ENCODE data around the gene NID1.
A peak's percentile ranks its signal among the peaks of the same experiment; 100 is the strongest.

The NID1 gene, protein sequence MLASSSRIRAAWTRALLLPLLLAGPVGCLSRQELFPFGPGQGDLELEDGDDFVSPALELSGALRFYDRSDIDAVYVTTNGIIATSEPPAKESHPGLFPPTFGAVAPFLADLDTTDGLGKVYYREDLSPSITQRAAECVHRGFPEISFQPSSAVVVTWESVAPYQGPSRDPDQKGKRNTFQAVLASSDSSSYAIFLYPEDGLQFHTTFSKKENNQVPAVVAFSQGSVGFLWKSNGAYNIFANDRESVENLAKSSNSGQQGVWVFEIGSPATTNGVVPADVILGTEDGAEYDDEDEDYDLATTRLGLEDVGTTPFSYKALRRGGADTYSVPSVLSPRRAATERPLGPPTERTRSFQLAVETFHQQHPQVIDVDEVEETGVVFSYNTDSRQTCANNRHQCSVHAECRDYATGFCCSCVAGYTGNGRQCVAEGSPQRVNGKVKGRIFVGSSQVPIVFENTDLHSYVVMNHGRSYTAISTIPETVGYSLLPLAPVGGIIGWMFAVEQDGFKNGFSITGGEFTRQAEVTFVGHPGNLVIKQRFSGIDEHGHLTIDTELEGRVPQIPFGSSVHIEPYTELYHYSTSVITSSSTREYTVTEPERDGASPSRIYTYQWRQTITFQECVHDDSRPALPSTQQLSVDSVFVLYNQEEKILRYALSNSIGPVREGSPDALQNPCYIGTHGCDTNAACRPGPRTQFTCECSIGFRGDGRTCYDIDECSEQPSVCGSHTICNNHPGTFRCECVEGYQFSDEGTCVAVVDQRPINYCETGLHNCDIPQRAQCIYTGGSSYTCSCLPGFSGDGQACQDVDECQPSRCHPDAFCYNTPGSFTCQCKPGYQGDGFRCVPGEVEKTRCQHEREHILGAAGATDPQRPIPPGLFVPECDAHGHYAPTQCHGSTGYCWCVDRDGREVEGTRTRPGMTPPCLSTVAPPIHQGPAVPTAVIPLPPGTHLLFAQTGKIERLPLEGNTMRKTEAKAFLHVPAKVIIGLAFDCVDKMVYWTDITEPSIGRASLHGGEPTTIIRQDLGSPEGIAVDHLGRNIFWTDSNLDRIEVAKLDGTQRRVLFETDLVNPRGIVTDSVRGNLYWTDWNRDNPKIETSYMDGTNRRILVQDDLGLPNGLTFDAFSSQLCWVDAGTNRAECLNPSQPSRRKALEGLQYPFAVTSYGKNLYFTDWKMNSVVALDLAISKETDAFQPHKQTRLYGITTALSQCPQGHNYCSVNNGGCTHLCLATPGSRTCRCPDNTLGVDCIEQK

DNA sequence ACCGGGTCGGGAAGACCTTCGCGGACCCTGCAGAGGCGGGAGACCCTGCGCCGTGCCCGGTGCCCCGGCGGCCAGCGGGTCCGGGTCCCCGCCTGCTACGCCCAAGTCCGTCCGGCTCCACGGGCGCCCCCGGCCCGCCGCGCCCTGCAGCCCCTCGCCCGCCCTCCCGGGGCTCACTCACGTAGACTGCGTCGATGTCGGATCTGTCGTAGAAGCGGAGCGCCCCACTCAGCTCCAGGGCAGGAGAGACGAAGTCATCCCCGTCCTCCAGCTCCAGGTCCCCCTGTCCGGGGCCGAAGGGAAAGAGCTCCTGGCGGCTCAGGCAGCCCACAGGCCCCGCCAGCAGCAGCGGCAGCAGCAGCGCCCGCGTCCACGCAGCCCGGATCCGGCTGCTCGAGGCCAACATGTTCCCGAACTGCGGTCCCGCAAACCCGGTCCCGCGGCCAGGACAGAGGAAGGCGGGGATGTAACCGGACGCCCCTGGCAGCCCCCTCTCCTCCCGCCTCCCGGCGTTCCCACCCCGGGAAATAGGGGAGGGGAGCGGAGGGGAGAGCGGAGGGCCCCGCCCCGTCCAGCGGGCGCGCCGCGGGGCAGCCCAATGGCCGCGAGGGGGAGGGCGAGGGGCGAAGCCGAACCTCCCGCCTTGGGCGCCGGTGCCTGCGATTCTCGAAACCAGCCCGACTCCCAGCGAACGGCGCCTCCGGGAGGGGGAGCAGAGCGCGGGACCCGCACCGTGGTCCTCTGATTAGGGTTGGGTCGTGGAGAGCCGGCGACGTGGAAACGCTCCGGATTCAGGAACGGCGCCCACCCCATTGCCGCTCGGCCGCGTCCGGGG lies at the start of gene NID1:
TSS of gene NID1 (minus strand) at position 417 of the 835 bp plus-strand sequence. CDS start at position 406, 11 bp downstream.
- Mint-ChIP-seq H3K4me1 (peaks cover 11% of the 10 kb centered on the region), H3K36me3 (no peaks in the 10 kb centered on the region), H3K27me3 (peaks cover 9% of the 10 kb centered on the region), H3K9me3 (no peaks in the 10 kb centered on the region), H3K4me3 (peak within 1 kb of the TSS; percentile 67), H3K27ac (peak within 1 kb of the TSS; percentile 38)
- no peak for ATAC-seq (ENCODE audit: low read depth)
- DNase-seq (ENCODE audit: low spot score in 2 of 2), result peak in 1 of 2 donors; percentile 48

DNA sequence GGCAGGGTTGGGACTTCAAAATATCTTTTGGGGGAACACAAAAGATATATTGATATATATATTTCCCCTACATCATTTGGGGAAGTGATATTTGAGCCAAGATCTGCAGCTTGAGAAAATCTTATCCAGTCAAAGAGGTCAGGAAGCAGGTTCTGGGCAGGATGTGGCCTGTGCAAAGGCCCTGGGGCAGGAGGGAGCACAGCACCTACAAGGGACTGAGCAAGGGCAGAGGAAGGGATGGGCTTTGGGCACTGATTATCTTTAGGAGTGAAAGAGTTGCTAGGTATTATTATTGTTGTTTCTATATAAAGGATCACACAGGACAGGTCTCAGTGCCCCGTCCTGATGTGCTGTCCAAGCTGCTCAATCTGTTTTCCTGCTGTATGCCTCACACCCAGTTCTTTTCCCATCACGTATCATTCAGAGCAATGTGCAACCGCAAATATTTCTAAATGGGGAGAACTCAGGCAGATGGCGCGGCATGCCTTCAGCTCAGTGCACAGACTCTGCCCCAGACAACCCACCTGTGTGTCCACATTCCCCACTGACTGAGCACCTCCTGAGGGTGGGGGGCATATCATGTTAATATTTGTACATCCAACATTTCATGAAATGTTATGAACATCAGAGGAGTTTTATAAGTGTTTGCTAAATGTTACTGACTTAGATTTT lies 49.3 kb upstream of the NID1 start:
- H3K27ac Mint-ChIP-seq, result no peak overlapping the region
- ATAC-seq (ENCODE audit: low read depth), result no peak
- peaks cover 3% of the 10 kb centered on the region for H3K27me3 Mint-ChIP-seq
- H3K36me3 Mint-ChIP-seq, result no peaks in the 10 kb centered on the region
- H3K9me3 Mint-ChIP-seq, result no peaks in the 10 kb centered on the region
- H3K4me3 Mint-ChIP-seq, result no peak overlapping the region
- no peaks in the 10 kb centered on the region for H3K4me1 Mint-ChIP-seq
- no peak for DNase-seq (ENCODE audit: low spot score in 2 of 2)

DNA sequence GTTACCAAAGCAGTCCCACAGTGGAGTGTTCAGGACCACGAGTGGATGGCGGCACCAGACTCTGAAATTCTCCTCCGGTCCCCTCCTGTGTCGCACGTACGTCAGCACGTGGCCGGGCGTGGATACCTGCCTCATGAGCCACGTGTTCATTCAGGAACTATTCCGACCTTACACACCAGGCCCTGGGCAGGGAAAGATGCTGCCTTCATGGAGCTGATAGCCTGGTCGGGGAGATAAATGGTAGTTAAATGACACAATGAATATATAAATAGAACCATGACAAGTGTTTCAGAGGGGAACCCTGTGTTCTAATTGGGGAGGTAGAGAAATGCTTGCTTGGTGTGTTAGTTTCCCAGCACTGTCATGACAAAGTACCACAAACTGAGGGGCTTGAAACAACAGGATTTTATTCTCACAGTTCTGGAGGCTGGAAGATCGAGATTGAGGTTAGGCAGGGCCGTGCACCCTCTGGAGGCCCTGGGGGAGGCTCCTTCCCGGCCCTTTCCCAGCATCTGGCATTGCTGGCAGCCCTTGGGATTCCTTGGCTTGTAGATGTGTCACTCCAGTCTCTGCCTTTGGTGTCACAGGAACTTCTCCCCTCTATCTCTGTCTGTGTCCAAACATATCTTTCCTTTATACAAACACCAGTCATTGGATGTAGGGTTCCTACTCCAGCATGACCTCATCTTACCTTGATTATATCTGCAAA lies 48.6 kb upstream of the NID1 start:
- no peak for ATAC-seq (ENCODE audit: low read depth)
- H3K9me3 Mint-ChIP-seq, result no peaks in the 10 kb centered on the region

DNA sequence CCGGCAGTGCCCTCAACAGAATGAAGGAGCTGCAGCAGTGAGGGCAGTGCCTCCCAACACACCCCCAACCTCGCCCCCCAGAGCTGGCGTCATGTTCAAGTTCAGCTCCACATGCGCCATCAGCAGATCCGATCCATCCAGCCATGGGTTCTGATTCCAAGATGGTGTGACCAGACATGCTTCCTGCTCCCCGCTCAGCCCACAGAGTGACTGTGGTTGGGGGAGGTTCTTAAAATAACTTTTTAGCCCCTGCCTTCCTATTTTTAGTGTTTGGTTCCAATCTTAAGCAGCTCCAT lies 47.4 kb upstream of the NID1 start:
- Mint-ChIP-seq H3K27me3 (peaks cover 2% of the 10 kb centered on the region), H3K36me3 (no peaks in the 10 kb centered on the region), H3K4me1 (no peaks in the 10 kb centered on the region), H3K9me3 (no peaks in the 10 kb centered on the region), H3K27ac (no peak overlapping the region), H3K4me3 (no peak overlapping the region)
- ATAC-seq (ENCODE audit: low read depth), result no peak
- DNase-seq (ENCODE audit: low spot score in 2 of 2), result no peak

More for the DNA sequence above, 48.6 kb upstream of the NID1 start:
- no peak for DNase-seq (ENCODE audit: low spot score in 2 of 2)
- Mint-ChIP-seq H3K27ac (no peak overlapping the region), H3K27me3 (peaks cover 3% of the 10 kb centered on the region), H3K4me1 (no peaks in the 10 kb centered on the region), H3K36me3 (no peaks in the 10 kb centered on the region), H3K4me3 (no peak overlapping the region)

DNA sequence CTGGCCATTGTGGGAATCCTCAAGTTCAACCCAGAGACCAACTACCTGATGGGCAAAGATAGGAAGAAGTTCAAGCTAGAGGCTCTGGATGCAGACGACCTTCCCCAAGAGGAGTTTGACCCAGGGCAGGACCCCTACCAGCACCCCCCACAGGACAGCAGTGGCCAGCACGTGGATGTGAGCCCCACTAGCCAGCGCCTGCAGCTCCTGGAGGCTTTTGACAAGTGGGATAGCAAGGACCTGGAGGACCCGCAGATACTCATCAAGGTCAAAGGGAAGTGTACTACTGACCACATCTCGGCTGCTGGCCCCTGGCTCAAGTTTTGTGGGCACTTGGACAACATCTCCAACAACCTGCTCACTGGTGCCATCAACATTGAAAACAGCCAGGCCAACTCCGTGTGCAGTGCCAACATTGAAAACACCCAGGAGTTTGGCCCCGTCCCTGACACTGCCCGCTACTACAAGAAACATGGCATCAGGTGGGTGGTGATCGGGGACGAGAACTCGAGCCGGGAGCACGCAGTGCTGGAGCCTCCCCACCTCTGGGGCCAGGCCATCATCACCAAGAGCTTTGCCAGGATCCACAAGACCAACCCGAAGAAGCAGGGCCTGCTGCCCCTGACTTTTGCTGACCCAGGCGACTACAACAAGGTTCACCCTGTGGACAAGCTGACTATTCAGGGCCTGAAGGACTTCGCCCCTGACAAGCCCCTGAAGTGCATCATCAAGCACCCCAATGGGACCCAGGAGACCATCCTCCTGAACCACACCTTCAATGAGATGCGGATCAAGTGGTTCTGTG lies 46.8 kb upstream of the NID1 start:
- no peak for ATAC-seq (ENCODE audit: low read depth)
- Mint-ChIP-seq H3K36me3 (no peaks in the 10 kb centered on the region), H3K27ac (no peak overlapping the region), H3K27me3 (peaks cover 2% of the 10 kb centered on the region), H3K4me1 (no peaks in the 10 kb centered on the region), H3K9me3 (no peaks in the 10 kb centered on the region), H3K4me3 (no peak overlapping the region)
- DNase-seq (ENCODE audit: low spot score in 2 of 2), result no peak

DNA sequence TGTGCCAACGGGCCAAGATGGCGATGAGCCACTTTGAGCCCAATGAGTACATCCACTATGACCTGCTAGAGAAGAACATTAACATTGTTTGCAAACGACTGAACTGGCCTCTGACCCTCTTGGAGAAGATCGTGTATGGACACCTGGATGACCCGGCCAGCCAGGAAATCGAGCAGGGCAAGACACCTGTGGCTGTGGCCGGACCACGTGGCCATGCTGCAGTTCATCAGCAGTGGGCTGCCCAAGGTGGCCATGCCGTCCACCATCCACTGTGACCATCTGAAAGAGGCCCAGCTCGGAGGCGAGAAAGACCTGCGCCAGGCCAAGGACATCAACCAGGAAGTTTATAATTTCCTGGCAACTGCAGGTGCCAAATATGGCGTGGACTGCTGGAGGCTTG lies 45.2 kb upstream of the NID1 start:
- DNase-seq (ENCODE audit: low spot score in 2 of 2) (no peak), ATAC-seq (ENCODE audit: low read depth) (no peak)
- Mint-ChIP-seq H3K4me1 (no peaks in the 10 kb centered on the region), H3K9me3 (no peaks in the 10 kb centered on the region), H3K36me3 (no peaks in the 10 kb centered on the region), H3K4me3 (no peak overlapping the region), H3K27ac (no peak overlapping the region), H3K27me3 (peaks cover 2% of the 10 kb centered on the region)

DNA sequence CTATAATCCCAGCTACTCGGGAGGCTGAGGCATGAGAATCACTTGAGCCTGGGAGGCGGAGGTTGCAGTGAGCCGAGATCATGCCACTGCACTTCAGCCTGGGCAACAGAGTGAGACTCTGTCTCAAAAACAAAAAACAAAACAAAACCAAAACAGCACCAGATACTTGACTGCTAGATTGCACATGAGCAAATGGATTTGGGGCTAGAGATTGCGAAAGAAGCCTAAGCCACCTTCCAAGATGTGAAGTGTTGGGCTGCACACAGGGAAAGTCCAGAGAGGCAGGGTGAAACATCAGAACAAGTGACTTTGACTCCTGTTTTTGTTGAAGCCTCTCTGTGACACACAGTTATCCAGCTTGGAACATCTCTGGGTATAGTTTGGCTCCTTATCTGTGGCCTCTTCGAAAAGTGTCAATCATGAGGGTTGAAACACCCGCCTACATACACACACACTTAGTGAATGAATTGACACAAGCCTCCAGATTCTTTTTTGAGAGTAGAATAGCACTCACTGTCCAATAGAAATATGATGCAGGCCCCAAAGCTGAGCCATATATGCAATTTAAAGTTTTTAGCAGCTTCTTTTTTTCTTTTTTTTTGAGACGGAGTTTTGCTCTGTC lies 43.2 kb upstream of the NID1 start:
- ATAC-seq (ENCODE audit: low read depth) (no peak), DNase-seq (ENCODE audit: low spot score in 2 of 2) (no peak)
- no peak overlapping the region for H3K4me3 Mint-ChIP-seq
- H3K9me3 Mint-ChIP-seq, result no peaks in the 10 kb centered on the region
- H3K27me3 Mint-ChIP-seq, result peaks cover 2% of the 10 kb centered on the region
- H3K4me1 Mint-ChIP-seq, result peaks cover 2% of the 10 kb centered on the region
- no peaks in the 10 kb centered on the region for H3K36me3 Mint-ChIP-seq
- no peak overlapping the region for H3K27ac Mint-ChIP-seq

DNA sequence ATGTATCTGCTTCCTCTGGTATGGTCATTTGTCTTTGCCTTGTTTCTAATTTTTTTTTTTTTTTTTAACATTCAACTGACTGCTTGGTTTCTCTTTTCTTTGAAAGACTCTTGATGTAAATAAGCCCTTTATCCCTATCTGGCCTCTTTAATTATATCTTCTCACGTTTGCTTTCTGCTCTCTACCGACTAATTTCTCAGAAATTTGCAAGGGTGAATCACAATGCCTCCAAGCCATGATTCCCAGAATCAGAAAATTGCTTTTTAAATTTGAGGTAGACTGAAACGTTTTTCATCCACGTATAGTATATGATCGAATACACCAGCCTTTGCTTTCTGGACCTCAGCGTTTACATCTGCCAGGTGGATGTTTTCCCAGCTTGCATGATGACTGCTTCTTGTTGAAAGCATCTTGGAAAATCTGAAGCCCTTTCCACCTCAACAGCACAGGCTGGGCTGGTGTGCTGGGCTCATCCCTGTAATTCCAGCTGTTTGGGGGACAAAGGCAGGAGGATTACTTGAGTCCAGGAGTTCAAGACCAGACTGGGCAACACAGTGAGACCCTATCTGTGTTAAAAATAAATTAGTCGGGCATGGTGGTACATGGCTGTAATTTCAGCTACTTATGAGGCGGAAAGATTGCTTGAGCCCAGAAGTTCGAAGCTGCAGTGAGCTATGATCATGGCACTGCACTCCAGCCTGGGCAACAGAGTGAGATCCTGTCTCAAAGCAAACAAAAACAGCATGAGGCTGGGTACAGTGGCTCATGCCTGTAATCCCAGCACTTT lies 42.4 kb upstream of the NID1 start:
- Mint-ChIP-seq H3K9me3 (no peaks in the 10 kb centered on the region), H3K4me3 (no peak overlapping the region), H3K36me3 (no peaks in the 10 kb centered on the region), H3K27ac (no peak overlapping the region), H3K27me3 (peaks cover 2% of the 10 kb centered on the region), H3K4me1 (peaks cover 2% of the 10 kb centered on the region)
- ATAC-seq (ENCODE audit: low read depth), result no peak
- DNase-seq (ENCODE audit: low spot score in 2 of 2), result no peak

DNA sequence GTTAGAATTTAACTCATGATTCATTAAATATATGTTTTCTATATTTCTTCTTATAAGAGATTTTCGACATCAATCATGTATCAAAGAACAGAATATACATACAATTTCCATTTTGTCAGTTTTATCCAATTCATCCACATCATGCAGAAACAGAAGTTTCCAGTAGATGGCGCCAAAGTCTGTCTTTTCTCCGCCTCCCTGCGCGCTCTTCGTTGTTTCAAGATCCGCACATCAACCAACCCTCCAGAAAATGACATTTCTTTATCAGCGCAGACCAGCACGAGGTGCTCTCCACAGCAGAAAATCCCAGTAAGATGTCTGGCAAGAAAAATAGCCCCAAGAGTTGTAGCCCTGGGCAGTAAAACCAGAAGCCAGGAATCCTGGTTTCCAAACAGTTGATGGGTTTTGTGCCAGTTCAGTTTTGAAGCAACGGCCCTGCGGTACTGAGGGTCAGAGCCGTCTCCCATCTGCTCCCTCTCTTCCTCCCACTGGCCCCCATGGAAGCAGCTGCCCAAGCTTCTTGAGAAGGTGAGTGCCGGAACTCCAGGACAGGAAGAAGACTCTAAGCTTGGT lies 38.8 kb upstream of the NID1 start:
- Mint-ChIP-seq H3K27ac (no peak overlapping the region), H3K9me3 (no peaks in the 10 kb centered on the region), H3K36me3 (no peaks in the 10 kb centered on the region), H3K27me3 (peaks cover 4% of the 10 kb centered on the region), H3K4me3 (no peak overlapping the region), H3K4me1 (peaks cover 2% of the 10 kb centered on the region)
- ATAC-seq (ENCODE audit: low read depth), result peak; percentile 59
- peak; percentile 62 to 63 for DNase-seq (ENCODE audit: low spot score in 2 of 2)

DNA sequence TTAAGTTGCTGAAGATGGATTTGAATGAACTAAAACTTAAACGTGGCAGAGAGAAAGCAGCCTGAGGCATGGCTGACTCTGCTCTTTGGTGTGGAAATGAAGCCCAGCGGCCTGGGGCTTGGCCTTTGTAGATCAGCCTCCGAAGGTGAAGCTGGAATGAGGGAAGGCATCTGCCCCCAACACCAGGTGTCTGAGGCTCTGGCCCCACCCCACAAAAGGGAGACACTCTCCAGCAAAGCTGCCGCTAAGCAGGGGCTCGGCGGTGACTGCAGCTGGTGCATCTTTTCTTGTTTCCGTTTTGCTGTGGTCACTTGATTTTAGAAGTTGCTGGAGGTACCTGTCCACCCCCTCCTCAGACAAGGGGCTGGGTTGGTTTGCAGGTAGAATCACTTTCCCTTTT lies 38.2 kb upstream of the NID1 start:
- Mint-ChIP-seq H3K4me1 (peaks cover 2% of the 10 kb centered on the region), H3K27ac (no peak overlapping the region), H3K27me3 (peaks cover 8% of the 10 kb centered on the region), H3K9me3 (no peaks in the 10 kb centered on the region), H3K36me3 (no peaks in the 10 kb centered on the region), H3K4me3 (no peak overlapping the region)
- DNase-seq (ENCODE audit: low spot score in 2 of 2) (no peak), ATAC-seq (ENCODE audit: low read depth) (no peak)

DNA sequence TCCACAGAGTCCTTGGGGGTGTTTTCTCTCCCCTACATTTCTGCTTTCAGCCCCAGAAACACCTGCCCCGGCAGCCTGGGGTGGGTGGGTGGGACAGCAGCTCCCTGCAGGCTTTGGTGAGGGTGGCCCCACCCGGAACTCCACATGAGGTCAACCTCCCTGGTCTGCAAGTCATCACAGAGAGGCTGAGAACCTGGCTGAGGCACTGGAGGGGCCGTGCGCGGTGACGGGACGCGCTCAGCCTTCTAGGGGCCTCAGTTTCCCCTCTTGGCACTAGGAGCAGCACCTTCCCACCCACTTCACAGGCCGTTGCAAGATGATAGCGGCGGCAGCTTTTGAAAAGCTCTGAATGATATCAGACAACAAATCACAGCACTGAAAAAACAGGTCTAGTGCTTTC lies 37.7 kb upstream of the NID1 start:
- peaks cover 11% of the 10 kb centered on the region for H3K27me3 Mint-ChIP-seq
- no peak overlapping the region for H3K27ac Mint-ChIP-seq
- H3K36me3 Mint-ChIP-seq, result no peaks in the 10 kb centered on the region
- no peak overlapping the region for H3K4me3 Mint-ChIP-seq
- ATAC-seq (ENCODE audit: low read depth) (no peak), DNase-seq (ENCODE audit: low spot score in 2 of 2) (no peak)
- H3K9me3 Mint-ChIP-seq, result no peaks in the 10 kb centered on the region
- H3K4me1 Mint-ChIP-seq, result peaks cover 2% of the 10 kb centered on the region
